Measurements from ENCODE around the gene SETD3. TPM values are rescaled to one million over a fixed set of nuclear protein-coding genes. Genes with fewer than 3 reads are reported as not detected.

SETD3 gene
- total RNA-seq, 1 donor from 2014 or later: 67.7 TPM

DNA sequence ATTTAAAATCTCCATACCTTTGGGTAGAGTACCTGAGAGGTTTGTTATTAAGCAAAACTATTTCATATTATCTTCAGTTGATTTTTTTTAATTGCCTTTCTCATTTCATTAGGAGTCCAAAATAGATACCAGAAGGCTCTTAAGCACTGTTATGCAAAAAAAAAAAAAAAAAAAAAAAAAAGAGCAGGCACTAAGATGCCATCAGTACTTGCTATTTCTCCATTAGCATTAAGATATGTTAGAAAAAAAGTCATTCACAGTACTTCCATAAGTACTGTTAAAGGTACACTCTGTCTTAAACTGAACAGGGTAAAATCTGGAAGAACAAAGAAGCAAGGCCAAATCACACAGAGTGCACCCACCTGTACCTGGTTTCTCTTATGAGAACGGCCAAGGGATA is 57.2 kb downstream of the SETD3 start:
- no peak for DNase-seq (ENCODE audit: low spot score)

- DNase-seq (ENCODE audit: low spot score): no peak
Measured at GRCh38 chr14:99422228-99423010, 58.2 kb downstream of the SETD3 start.

- DNase-seq (ENCODE audit: low spot score): no peak
Measured at GRCh38 chr14:99420711-99421110, 59.9 kb downstream of the SETD3 start.

DNA sequence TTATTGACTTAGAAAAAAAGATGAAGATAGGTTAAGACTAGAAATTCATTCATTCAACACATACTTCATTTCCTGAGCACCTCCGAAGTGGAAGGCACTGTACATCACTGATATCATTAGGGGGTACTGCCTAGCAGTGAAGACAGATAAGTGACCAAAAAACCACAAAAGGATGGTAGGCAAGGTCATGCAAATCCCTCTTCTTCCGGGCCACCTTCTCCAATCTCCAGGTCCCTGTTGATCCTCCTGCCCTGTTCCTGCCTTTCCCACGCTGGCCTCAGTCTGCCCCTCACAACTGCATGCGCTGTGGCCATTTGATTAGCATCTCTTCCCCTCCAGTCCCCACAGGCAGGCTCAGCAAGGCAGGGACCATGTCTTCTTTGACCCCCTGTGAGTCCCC is 60.8 kb downstream of the SETD3 start:
- no peak for DNase-seq (ENCODE audit: low spot score)

GRCh38 chr14:99418242-99418641 is 62.4 kb downstream of the SETD3 start:
- DNase-seq (ENCODE audit: low spot score): no peak

GRCh38 chr14:99416909-99417308 is 63.8 kb downstream of the SETD3 start:
- no peak for DNase-seq (ENCODE audit: low spot score)

GRCh38 chr14:99415496-99416281 is 65.0 kb downstream of the SETD3 start:
- peak; percentile 57 for DNase-seq (ENCODE audit: low spot score)

- no peak for DNase-seq (ENCODE audit: low spot score)
Measured at GRCh38 chr14:99413911-99414310, 66.7 kb downstream of the SETD3 start.

DNA sequence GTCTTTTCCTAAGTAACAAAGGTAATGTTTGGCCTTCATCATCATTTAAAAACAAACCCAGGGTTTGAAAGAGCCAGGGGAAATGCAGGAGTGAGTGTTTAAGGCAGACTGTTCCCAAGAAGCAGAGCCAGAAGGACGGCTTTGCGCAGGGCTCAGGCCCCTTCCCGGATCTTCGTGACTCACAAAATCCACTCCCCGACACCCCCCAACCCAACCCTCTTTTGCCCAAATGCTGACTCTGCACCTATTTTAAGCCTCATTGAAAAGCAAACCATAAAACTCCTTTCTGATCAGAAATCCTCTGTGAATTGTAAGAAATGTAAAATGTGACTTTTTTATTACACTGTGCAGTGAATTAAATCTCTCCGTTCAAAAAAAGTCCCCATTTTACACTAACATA is 67.5 kb downstream of the SETD3 start:
- no peak for DNase-seq (ENCODE audit: low spot score)

GRCh38 chr14:99412117-99413061 is 68.3 kb downstream of the SETD3 start:
- DNase-seq (ENCODE audit: low spot score): no peak

GRCh38 chr14:99410019-99410418 is 70.6 kb downstream of the SETD3 start:
- no peak for DNase-seq (ENCODE audit: low spot score)

- no peak for DNase-seq (ENCODE audit: low spot score)
Measured at GRCh38 chr14:99408971-99409289, 71.7 kb downstream of the SETD3 start.

GRCh38 chr14:99408286-99408970 is 72.2 kb downstream of the SETD3 start:
- DNase-seq (ENCODE audit: low spot score): no peak

GRCh38 chr14:99407416-99407815 is 73.2 kb downstream of the SETD3 start:
- no peak for DNase-seq (ENCODE audit: low spot score)

DNA sequence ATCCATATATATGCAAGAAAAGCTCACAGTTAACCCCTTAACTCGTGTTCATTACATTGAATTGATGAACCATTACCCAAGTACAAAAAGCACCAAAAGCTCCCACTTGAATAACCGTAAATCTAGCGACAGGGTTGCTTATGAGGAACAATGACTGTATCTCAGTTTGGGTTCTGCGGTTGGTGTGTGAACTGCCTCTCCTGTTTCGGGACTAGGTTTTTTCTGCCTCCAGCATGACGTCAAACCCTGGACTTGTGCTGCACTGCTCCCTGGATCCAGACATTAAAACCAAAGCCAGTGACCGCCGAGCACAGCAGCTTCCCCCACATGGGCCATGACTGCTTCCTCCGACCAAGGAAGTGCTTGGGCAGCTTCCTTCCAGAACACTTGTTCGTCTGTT is 77.7 kb downstream of the SETD3 start:
- DNase-seq (ENCODE audit: low spot score): no peak

- no peak for DNase-seq (ENCODE audit: low spot score)
Measured at GRCh38 chr14:99402285-99402648, 78.4 kb downstream of the SETD3 start.

DNA sequence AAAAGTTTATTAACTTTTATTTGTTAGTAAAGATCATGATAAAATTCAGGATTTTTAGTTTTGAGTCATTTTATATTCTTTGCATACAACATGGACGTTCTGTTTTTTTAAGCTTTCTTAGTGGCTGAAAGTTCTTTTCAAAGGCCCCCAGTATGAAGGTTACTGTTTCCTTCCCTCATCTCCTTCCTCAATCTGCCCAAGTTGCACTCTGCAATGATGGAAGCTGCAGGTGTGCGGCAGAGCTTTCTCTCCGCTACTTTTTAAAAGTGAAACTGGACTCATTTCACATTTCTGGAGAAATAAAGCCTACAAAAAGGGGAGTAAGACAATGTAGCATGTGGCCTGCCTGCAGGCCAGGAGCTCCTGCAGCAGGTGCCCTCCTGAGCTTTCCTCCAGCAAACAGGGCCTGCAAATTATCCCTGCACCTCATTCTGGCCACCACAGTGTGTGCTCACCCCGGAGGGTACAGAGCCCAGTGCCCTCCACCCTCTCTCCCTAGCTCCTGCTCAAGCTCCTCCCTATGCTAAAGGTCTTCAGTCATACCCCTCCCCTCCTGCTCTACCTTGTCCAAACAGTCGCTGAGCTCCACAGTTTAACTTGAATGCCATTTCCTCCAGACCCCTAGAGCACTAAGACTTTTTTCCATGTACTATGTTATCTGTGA is 78.9 kb downstream of the SETD3 start:
- DNase-seq (ENCODE audit: low spot score): no peak

- no peak for DNase-seq (ENCODE audit: low spot score)
Measured at GRCh38 chr14:99401211-99401610, 79.4 kb downstream of the SETD3 start.

GRCh38 chr14:99397698-99398097 is 83.0 kb downstream of the SETD3 start:
- no peak for DNase-seq (ENCODE audit: low spot score)

DNA sequence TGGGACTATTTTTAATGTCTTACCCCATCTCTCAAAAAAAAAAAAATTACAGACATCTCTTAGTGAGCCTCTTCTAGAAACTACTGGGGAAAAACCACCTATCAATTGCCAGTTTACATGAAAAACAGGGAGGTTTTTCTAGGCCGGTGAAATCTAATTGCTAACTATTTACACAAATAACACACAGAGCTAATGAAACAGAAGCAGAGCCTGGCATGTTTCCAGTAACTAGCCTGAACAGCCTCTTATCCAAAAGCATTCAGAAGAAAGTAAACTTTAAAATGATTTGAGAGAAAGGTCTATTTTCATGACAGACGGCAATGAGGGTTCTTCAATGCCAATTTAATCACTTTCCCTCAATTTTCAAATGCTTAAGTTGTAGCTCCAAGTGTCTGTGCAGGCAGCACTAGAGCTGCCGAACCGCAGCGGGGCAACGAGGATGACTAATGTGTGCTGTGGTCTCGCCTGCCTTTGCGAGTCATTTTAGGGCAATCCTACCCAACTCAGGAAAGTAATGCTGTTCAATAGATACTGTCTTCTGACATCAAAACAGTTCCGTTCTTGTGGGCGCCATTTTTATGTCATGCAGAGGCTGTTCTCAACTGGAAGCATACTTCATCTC is 84.6 kb downstream of the SETD3 start:
- DNase-seq (ENCODE audit: low spot score): no peak
